HG02759 (cell line): ENCODE results near the gene RNF169.
"Not testable (repeated sequence)": the region's sequence is repeated elsewhere in the genome, so short reads cannot be mapped to it uniquely, and the experiment has no call there.

Source experiments
- ATAC-seq: cut with Tn5 transposase; IDR thresholded peaks from one replicate; pipeline ENCODE4 v1.9.1; 2021; ENCODE audit warnings: mild to moderate bottlenecking, moderate library complexity; ENCODE audit not compliant: unreplicated experiment

Gene RNF169

DNA sequence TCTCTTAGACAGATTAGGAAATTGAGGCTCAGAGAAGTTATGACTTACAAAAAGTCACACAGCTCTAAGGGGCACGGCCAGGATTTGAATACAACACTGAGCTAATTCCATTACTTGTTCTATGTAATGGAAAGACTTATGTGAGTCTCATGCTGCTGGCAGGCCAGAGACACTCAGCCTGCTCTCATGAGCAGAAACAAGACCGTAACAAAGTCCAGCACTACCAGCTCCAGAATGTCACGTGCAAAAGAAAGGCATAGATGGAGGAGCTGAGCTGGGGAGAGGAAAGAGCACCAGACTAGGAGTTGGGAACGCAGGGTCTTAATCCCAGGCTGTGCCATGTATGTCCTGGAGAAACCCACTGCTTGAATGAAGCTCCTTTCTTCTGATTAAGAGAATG lies 19.3 kb upstream of the RNF169 start:
- no peak for ATAC-seq

DNA sequence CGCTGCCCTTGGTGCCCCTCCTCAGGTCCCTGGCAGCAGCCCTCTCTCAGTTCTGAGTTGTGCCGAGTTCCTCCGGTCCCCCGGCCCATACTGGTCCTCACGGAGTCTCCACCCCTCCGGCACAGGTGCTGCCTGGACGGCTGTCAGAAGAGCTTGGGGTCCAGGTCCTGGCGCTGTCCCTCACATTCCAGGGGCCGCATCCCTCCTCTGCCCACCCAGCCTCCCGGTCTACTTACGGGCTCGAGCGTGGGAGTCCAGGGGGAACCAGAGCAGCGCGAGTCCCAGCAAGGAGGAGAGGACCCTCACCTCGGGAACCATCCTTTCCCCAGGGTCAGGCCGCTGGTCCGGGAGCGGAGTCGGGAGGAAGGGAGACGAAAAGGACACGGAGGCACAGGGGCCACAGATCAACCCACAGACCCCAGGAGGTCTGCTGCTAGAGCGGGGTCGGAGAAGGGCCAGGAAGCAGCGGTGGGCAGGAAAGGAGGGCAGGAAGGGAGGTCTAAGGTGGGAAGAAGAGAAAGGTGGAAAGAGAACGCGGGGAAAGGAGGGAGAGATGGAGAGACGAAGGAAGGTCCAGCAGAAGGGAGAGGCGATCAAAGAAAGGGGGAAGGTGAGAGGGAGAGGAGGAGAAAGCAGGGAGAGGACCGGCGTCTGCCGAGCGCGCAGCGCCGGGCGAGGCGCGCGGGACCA lies 17.9 kb upstream of the RNF169 start:
- no peak for ATAC-seq

GRCh38 chr11:74731301-74732094 lies 17.2 kb upstream of the RNF169 start, which contains the start of gene CHRDL2:
TSS of gene CHRDL2 (minus strand) at chr11:74731426. CDS start at chr11:74730888, 538 bp downstream.
- ATAC-seq, result no peak

GRCh38 chr11:74734559-74734925 lies 14.1 kb upstream of the RNF169 start:
- no peak for ATAC-seq

GRCh38 chr11:74735365-74735928 lies 13.2 kb upstream of the RNF169 start:
- no peak for ATAC-seq

GRCh38 chr11:74736031-74736430 lies 12.6 kb upstream of the RNF169 start:
- ATAC-seq, result no peak

- peak; percentile 53 for ATAC-seq
Observed at GRCh38 chr11:74739546-74740270, 8.9 kb upstream of the RNF169 start.

DNA sequence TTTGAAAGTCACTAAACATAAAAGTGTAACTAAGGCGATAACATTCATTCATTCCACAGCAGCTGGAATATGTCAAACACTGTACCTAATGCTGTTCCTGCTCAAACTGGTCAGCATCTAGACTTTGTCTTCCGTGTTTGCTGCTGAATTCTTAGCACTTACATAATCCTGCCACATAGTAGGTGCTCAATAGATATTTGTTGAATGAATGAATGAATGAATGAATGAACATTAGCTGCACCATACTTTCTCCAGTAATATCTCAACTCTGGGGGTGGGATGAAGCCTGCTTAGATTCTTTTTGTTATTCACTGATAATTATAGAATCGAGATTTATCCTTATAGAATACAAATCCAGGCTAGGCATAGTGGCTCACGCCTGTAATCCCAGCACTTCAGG lies 6.6 kb upstream of the RNF169 start:
- ATAC-seq, result no peak

- ATAC-seq, result no peak
Observed at GRCh38 chr11:74743640-74744039, 5.0 kb upstream of the RNF169 start.

DNA sequence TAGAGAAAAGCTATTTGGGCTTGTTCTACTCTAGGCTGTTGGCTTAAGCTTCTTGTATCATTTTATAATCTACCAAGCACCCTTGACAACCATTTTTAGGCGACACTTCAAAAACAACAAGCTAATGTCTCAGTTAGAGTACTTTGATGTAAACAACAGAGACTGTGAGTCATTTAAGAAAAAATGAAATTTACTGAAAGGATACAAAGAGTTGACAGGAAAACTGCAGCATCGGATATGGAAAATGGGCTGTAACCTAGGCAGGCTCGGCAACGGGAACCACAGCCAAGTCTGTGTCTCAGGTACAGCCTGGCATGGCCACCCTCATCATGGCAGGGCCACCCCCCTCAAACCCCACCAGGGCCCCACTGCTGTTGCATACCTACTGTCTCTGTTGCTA lies 4.4 kb upstream of the RNF169 start:
- no peak for ATAC-seq

GRCh38 chr11:74746868-74747267 lies 1.8 kb upstream of the RNF169 start:
- no peak for ATAC-seq

- peak; percentile 60 for ATAC-seq
Observed at GRCh38 chr11:74749127-74749964, 697 bp downstream of the RNF169 start.

GRCh38 chr11:74749965-74750296 lies 1.3 kb downstream of the RNF169 start:
- ATAC-seq, result no peak

- ATAC-seq, result not testable (repeated sequence)
Observed at GRCh38 chr11:74750598-74750997, 1.9 kb downstream of the RNF169 start.

GRCh38 chr11:74751303-74751702 lies 2.7 kb downstream of the RNF169 start:
- ATAC-seq, result no peak

GRCh38 chr11:74754507-74755252 lies 6.0 kb downstream of the RNF169 start:
- no peak for ATAC-seq

GRCh38 chr11:74755395-74755995 lies 6.8 kb downstream of the RNF169 start:
- ATAC-seq, result no peak

DNA sequence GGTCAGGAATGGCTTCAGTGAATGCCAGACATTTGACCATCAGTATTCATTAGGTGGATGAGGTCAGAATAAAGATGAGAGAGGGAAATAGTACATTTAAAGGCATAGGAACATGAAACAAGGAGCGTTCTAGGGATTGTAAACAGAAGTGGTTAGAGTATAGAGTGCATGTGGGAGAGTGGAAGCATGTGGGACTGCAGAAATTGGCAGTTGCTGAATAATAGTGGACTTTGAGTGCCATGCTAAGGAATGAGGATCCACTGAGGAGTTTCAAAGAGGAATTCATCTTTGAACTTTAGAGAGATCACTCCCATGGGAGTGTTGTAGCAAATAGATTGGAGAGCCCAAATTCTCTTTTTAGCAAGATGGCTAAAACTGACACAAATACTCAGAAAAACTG lies 7.9 kb downstream of the RNF169 start:
- ATAC-seq, result no peak

- ATAC-seq, result no peak
Observed at GRCh38 chr11:74766905-74767304, 18.3 kb downstream of the RNF169 start.
